AG09319 (cell line): ENCODE data around the gene MFAP1.
A peak's percentile ranks its signal among the peaks of the same experiment; 100 is the strongest.

Source experiments
- DNase-seq: peaks from one replicate; pipeline ENCODE4 v3.0.0-alpha.2; 2010; ENCODE audit warnings: low read depth; ENCODE audit errors: extremely low read depth
- CTCF ChIP-seq: IDR thresholded peaks from 2 replicates; pipeline ENCODE4 v1.5.1; 2011; ENCODE audit warnings: low read depth, mild to moderate bottlenecking, inconsistent platforms, low read length, moderate library complexity

MFAP1 gene

GRCh38 chr15:43794269-43795037, 30.0 kb downstream of the MFAP1 start:
- no peak for DNase-seq
- no peak for TF ChIP-seq CTCF

- DNase-seq = no peak
- no peak for TF ChIP-seq CTCF
These were observed 30.8 kb downstream of the MFAP1 start for GRCh38 chr15:43793647-43794046.

GRCh38 chr15:43792761-43793476, 31.6 kb downstream of the MFAP1 start:
- DNase-seq = no peak
- TF ChIP-seq CTCF = peak; percentile 18

- TF ChIP-seq CTCF = no peak
- peak; percentile 99 for DNase-seq
These were observed 32.3 kb downstream of the MFAP1 start, which contains the start of gene SERF2 for GRCh38 chr15:43791993-43792760. SERF2 (plus strand) TSS chr15:43792320; CDS start chr15:43792377, 57 bp downstream.

- DNase-seq = no peak
- no peak for TF ChIP-seq CTCF
These were observed 35.1 kb downstream of the MFAP1 start for GRCh38 chr15:43789409-43789808.

- TF ChIP-seq CTCF = no peak
- no peak for DNase-seq
These were observed 45.5 kb downstream of the MFAP1 start for GRCh38 chr15:43779016-43779415.
